ENCODE data around the gene GABARAP. TPM values are rescaled to one million over a fixed set of nuclear protein-coding genes. Genes with fewer than 3 reads are reported as not detected.

The GABARAP gene
- total and polyA plus RNA-seq, 10 of the 15 experiments (the other 5 are each of a cell fraction or from before 2014, with no cell fraction given), result 134 to 613 (median 285) TPM

DNA sequence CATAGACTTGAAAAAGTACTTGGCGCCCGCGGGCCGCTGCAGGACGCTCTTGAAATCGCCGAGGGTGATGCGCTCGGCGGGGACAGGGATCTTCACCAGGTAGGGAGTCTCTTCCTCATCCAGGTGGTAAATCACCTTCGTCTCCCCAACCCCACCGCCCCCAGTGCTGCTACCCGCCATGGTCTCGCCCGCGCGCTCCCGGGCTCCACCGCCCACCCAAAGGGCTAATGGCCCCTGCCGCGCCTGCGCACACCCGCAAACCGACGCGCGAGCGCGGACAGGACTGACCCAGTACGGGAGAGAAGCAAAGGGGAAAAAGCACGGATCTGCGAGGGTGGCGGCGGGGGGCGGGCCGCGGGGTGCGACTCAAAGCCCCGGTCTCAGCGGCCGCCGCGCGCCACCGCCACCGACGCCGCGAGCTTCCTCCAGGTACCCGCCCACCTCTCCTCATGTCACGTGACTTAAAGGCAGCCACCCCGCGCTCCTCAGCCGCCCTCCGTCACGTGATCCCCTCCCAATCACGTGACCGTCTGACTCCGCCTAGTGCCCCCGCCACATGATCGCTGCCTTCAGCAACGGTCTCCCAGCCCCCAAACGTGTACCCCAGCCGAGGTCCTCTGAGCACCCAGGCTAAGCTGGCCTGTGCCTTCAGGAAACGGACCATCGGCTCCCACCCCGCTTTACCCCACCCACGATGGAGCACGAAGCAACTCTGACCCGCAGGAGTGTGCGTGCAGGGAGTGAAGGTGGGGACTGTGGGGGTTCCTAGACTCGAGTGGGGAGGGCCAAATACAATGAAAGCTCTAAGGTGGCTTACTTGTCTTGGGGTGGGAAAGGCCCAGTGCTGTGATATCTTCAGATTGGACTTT, 7.9 kb downstream of the GABARAP start, which contains the start of gene DVL2 (continued):
- TF ChIP-seq, protein P1, sequence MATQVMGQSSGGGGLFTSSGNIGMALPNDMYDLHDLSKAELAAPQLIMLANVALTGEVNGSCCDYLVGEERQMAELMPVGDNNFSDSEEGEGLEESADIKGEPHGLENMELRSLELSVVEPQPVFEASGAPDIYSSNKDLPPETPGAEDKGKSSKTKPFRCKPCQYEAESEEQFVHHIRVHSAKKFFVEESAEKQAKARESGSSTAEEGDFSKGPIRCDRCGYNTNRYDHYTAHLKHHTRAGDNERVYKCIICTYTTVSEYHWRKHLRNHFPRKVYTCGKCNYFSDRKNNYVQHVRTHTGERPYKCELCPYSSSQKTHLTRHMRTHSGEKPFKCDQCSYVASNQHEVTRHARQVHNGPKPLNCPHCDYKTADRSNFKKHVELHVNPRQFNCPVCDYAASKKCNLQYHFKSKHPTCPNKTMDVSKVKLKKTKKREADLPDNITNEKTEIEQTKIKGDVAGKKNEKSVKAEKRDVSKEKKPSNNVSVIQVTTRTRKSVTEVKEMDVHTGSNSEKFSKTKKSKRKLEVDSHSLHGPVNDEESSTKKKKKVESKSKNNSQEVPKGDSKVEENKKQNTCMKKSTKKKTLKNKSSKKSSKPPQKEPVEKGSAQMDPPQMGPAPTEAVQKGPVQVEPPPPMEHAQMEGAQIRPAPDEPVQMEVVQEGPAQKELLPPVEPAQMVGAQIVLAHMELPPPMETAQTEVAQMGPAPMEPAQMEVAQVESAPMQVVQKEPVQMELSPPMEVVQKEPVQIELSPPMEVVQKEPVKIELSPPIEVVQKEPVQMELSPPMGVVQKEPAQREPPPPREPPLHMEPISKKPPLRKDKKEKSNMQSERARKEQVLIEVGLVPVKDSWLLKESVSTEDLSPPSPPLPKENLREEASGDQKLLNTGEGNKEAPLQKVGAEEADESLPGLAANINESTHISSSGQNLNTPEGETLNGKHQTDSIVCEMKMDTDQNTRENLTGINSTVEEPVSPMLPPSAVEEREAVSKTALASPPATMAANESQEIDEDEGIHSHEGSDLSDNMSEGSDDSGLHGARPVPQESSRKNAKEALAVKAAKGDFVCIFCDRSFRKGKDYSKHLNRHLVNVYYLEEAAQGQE (IDR thresholded peaks at IDR 0.05; ENCODE audit: low read depth, low read length), result no peak
- TF ChIP-seq MYB (IDR thresholded peaks at IDR 0.05; ENCODE audit: borderline replicate concordance, low read depth, low read length) (0 out of 2 replicates have a peak, but pooled peaks have one; percentile 46), PAX5 (IDR thresholded peaks at IDR 0.05; ENCODE audit: borderline replicate concordance, low read depth, low read length) (peak; percentile 62; the same call in 1 of the 2 replicates), NFIC (IDR thresholded peaks at IDR 0.05; ENCODE audit: low read depth, low read length) (peak; percentile 83), MEF2A (IDR thresholded peaks at IDR 0.05; ENCODE audit: insufficient read depth, low read depth, low read length) (0 out of 2 replicates have a peak, but pooled peaks have one; percentile 61), KAT2A (conservative IDR thresholded peaks at IDR 0.05; ENCODE audit: control insufficient read depth, low read depth, low read length) (no peak), MXI1 (IDR thresholded peaks at IDR 0.05; ENCODE audit: low read depth, low read length) (peak; percentile 83; the same call in 1 of the 2 replicates), EGR1 (IDR thresholded peaks at IDR 0.05; ENCODE audit: borderline replicate concordance in 1 of 2, low read depth in 2 of 2, low read length in 2 of 2) (peak; percentile 74 to 78), NFYA (IDR thresholded peaks at IDR 0.05; ENCODE audit: borderline replicate concordance, low read depth, low read length) (no peak), NBN (IDR thresholded peaks at IDR 0.05) (peak; percentile 61; the same call in 1 of the 2 replicates), MTA2 (IDR thresholded peaks at IDR 0.05; ENCODE audit: low read depth) (peak; percentile 37; the same call in 1 of the 2 replicates), ZNF274 (IDR thresholded peaks at IDR 0.05; ENCODE audit: insufficient read depth, insufficient read length) (no peak), POLR2A (IDR thresholded peaks at IDR 0.05; ENCODE audit: low read depth, low read length) (peak; percentile 95)
- TF ChIP-seq, protein P2, sequence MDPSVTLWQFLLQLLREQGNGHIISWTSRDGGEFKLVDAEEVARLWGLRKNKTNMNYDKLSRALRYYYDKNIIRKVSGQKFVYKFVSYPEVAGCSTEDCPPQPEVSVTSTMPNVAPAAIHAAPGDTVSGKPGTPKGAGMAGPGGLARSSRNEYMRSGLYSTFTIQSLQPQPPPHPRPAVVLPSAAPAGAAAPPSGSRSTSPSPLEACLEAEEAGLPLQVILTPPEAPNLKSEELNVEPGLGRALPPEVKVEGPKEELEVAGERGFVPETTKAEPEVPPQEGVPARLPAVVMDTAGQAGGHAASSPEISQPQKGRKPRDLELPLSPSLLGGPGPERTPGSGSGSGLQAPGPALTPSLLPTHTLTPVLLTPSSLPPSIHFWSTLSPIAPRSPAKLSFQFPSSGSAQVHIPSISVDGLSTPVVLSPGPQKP (IDR thresholded peaks at IDR 0.05; ENCODE audit: low read depth, low read length), result 0 out of 2 replicates have a peak, but pooled peaks have one; percentile 4
- TF ChIP-seq, protein P3, sequence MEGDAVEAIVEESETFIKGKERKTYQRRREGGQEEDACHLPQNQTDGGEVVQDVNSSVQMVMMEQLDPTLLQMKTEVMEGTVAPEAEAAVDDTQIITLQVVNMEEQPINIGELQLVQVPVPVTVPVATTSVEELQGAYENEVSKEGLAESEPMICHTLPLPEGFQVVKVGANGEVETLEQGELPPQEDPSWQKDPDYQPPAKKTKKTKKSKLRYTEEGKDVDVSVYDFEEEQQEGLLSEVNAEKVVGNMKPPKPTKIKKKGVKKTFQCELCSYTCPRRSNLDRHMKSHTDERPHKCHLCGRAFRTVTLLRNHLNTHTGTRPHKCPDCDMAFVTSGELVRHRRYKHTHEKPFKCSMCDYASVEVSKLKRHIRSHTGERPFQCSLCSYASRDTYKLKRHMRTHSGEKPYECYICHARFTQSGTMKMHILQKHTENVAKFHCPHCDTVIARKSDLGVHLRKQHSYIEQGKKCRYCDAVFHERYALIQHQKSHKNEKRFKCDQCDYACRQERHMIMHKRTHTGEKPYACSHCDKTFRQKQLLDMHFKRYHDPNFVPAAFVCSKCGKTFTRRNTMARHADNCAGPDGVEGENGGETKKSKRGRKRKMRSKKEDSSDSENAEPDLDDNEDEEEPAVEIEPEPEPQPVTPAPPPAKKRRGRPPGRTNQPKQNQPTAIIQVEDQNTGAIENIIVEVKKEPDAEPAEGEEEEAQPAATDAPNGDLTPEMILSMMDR (IDR thresholded peaks at IDR 0.05 in 2 of 3, conservative IDR thresholded peaks at IDR 0.05 in 1 of 3; ENCODE audit: control insufficient read depth in 2 of 3, extremely low read depth in 1 of 3, insufficient read depth in 1 of 3, low read depth in 3 of 3, low read length in 3 of 3), result no peak
- TF ChIP-seq, protein P4, sequence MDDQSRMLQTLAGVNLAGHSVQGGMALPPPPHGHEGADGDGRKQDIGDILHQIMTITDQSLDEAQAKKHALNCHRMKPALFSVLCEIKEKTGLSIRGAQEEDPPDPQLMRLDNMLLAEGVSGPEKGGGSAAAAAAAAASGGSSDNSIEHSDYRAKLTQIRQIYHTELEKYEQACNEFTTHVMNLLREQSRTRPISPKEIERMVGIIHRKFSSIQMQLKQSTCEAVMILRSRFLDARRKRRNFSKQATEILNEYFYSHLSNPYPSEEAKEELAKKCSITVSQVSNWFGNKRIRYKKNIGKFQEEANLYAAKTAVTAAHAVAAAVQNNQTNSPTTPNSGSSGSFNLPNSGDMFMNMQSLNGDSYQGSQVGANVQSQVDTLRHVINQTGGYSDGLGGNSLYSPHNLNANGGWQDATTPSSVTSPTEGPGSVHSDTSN (IDR thresholded peaks at IDR 0.05; ENCODE audit: insufficient replicate concordance, low read depth, low read length), result no peak
- TF ChIP-seq, protein P5, sequence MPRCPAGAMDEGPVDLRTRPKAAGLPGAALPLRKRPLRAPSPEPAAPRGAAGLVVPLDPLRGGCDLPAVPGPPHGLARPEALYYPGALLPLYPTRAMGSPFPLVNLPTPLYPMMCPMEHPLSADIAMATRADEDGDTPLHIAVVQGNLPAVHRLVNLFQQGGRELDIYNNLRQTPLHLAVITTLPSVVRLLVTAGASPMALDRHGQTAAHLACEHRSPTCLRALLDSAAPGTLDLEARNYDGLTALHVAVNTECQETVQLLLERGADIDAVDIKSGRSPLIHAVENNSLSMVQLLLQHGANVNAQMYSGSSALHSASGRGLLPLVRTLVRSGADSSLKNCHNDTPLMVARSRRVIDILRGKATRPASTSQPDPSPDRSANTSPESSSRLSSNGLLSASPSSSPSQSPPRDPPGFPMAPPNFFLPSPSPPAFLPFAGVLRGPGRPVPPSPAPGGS (IDR thresholded peaks at IDR 0.05; ENCODE audit: borderline replicate concordance, insufficient read depth, low read depth, low read length, poor library complexity, severe bottlenecking), result peak; percentile 98

Data from GM12878 (cell line).